Nephron progenitor cell (in vitro differentiated cells): Measurements from ENCODE around the gene TBX3.

Experiments
- DNase-seq: peaks from one replicate; pipeline ENCODE4 v3.0.0; 2021
- H3K27ac Mint-ChIP-seq: 2 replicates; pipeline ENCODE4 v1.8.0; 2021; ENCODE audit warnings: mild to moderate bottlenecking, moderate library complexity, mixed read lengths
- H3K27me3 Mint-ChIP-seq: 2 replicates; pipeline ENCODE4 v1.8.0; 2021; ENCODE audit warnings: mild to moderate bottlenecking, low read depth, mixed read lengths; ENCODE audit not compliant: poor library complexity
- H3K36me3 Mint-ChIP-seq: 2 replicates; pipeline ENCODE4 v1.8.0; 2021; ENCODE audit warnings: low read depth, mixed read lengths
- H3K4me1 Mint-ChIP-seq: 2 replicates; pipeline ENCODE4 v1.8.0; 2021; ENCODE audit warnings: mixed read lengths
- H3K4me3 Mint-ChIP-seq: 2 replicates; pipeline ENCODE4 v1.8.0; 2021; ENCODE audit warnings: mild to moderate bottlenecking, moderate library complexity, mixed read lengths
- H3K9me3 Mint-ChIP-seq: 2 replicates; pipeline ENCODE4 v1.8.0; 2021; ENCODE audit warnings: mild to moderate bottlenecking, moderate library complexity, mixed read lengths
- TF ChIP-seq, protein P1 (sequence below): fragments of 200-600 bp; sonication (generic); IDR thresholded peaks from 2 replicates; pipeline ENCODE4 v1.5.0; 2021; ENCODE audit warnings: antibody characterized with exemption

TBX3 gene

GRCh38 chr12:114679452-114679875 lies 4.5 kb downstream of the TBX3 start:
- Mint-ChIP-seq H3K27me3 (peaks cover 45% of the 10 kb centered on the region), H3K27ac (no peak overlapping the region), H3K4me3 (peak overlapping the region; percentile 98), H3K36me3 (peaks cover 54% of the 10 kb centered on the region), H3K4me1 (peaks cover 81% of the 10 kb centered on the region), H3K9me3 (no peaks in the 10 kb centered on the region)
- TF ChIP-seq, protein P1, sequence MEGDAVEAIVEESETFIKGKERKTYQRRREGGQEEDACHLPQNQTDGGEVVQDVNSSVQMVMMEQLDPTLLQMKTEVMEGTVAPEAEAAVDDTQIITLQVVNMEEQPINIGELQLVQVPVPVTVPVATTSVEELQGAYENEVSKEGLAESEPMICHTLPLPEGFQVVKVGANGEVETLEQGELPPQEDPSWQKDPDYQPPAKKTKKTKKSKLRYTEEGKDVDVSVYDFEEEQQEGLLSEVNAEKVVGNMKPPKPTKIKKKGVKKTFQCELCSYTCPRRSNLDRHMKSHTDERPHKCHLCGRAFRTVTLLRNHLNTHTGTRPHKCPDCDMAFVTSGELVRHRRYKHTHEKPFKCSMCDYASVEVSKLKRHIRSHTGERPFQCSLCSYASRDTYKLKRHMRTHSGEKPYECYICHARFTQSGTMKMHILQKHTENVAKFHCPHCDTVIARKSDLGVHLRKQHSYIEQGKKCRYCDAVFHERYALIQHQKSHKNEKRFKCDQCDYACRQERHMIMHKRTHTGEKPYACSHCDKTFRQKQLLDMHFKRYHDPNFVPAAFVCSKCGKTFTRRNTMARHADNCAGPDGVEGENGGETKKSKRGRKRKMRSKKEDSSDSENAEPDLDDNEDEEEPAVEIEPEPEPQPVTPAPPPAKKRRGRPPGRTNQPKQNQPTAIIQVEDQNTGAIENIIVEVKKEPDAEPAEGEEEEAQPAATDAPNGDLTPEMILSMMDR: no peak
- no peak for DNase-seq

GRCh38 chr12:114678718-114679117 lies 5.3 kb downstream of the TBX3 start:
- Mint-ChIP-seq H3K4me1 (peaks cover 84% of the 10 kb centered on the region), H3K27ac (no peak overlapping the region), H3K27me3 (peaks cover 49% of the 10 kb centered on the region), H3K36me3 (peaks cover 58% of the 10 kb centered on the region), H3K9me3 (no peaks in the 10 kb centered on the region), H3K4me3 (peak overlapping the region; percentile 98)
- DNase-seq: no peak
- TF ChIP-seq, protein P1: no peak

GRCh38 chr12:114678028-114678427 lies 5.9 kb downstream of the TBX3 start:
- Mint-ChIP-seq H3K9me3 (no peaks in the 10 kb centered on the region), H3K4me3 (peak overlapping the region; percentile 22), H3K27me3 (peaks cover 56% of the 10 kb centered on the region), H3K36me3 (peaks cover 65% of the 10 kb centered on the region), H3K27ac (no peak overlapping the region), H3K4me1 (peaks cover 91% of the 10 kb centered on the region)
- no peak for DNase-seq
- TF ChIP-seq, protein P1: no peak

- Mint-ChIP-seq H3K36me3 (peaks cover 72% of the 10 kb centered on the region), H3K4me3 (no peak overlapping the region), H3K9me3 (no peaks in the 10 kb centered on the region), H3K27ac (no peak overlapping the region), H3K27me3 (peaks cover 69% of the 10 kb centered on the region), H3K4me1 (peaks cover 96% of the 10 kb centered on the region)
- TF ChIP-seq, protein P1: no peak
- no peak for DNase-seq
These were observed 7.7 kb downstream of the TBX3 start for GRCh38 chr12:114676142-114676741.

- H3K36me3 Mint-ChIP-seq: peaks cover 67% of the 10 kb centered on the region
- H3K9me3 Mint-ChIP-seq: no peaks in the 10 kb centered on the region
- peaks cover 63% of the 10 kb centered on the region for H3K27me3 Mint-ChIP-seq
- no peak overlapping the region for H3K4me3 Mint-ChIP-seq
- H3K4me1 Mint-ChIP-seq: peaks cover 96% of the 10 kb centered on the region
- TF ChIP-seq, protein P1: no peak
- no peak overlapping the region for H3K27ac Mint-ChIP-seq
- peak; percentile 27 for DNase-seq
These were observed 9.5 kb downstream of the TBX3 start for GRCh38 chr12:114674251-114675047.
